ENCODE results near the gene COL5A2.

COL5A2 gene

GRCh38 chr2:189178054-189178453 is 1.5 kb downstream of the COL5A2 start:
- no peak overlapping the region for H3K9ac ChIP-seq (ENCODE audit: low read depth, low read length)
- H3K4me3 ChIP-seq (ENCODE audit: low read length): peak overlapping the region; percentile 81
- no peak overlapping the region for H3K27ac ChIP-seq (ENCODE audit: low read length)

GRCh38 chr2:189177251-189177840 is 2.2 kb downstream of the COL5A2 start:
- peak overlapping the region; percentile 44 for H3K4me3 ChIP-seq (ENCODE audit: low read length)
- no peak overlapping the region for H3K9ac ChIP-seq (ENCODE audit: low read depth, low read length)

More at GRCh38 chr2:189178054-189178453, 1.5 kb downstream of the COL5A2 start:
- Histone ChIP-seq H3K9me3 (ENCODE audit: insufficient read depth, low read depth, low read length) (no peaks in the 10 kb centered on the region), H3K36me3 (ENCODE audit: insufficient read depth, low read depth, low read length) (no peaks in the 10 kb centered on the region), H3K27me3 (ENCODE audit: insufficient read depth, low read length) (no peaks in the 10 kb centered on the region), H3K4me1 (ENCODE audit: insufficient read depth, low read length) (peaks cover 16% of the 10 kb centered on the region)

DNA sequence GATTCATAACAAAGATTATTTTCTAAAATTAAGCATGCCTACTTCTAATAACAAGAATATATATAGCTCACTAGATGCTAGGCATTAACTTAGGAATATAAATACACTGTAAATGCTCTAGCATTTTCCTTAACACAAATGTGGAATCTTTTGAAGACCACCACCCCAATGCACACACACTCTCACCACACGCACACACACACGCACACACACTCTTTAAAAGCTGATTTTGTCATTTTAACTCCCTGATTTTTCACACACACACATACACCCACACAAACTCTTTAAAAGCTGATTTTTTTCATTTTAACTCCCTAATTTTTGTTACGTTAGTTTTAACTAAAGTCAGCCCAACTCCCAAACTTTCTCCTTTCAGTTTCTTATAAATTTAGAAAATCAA is 3.0 kb downstream of the COL5A2 start:
- Histone ChIP-seq H3K4me1 (ENCODE audit: insufficient read depth, low read length) (peaks cover 16% of the 10 kb centered on the region), H3K36me3 (ENCODE audit: insufficient read depth, low read depth, low read length) (no peaks in the 10 kb centered on the region), H3K27me3 (ENCODE audit: insufficient read depth, low read length) (no peaks in the 10 kb centered on the region), H3K9ac (ENCODE audit: low read depth, low read length) (peak overlapping the region; percentile 8; the same call in 1 of the 2 replicates), H3K9me3 (ENCODE audit: insufficient read depth, low read depth, low read length) (no peaks in the 10 kb centered on the region), H3K27ac (ENCODE audit: low read length) (no peak overlapping the region), H3K4me3 (ENCODE audit: low read length) (no peak overlapping the region)

More at GRCh38 chr2:189177251-189177840, 2.2 kb downstream of the COL5A2 start:
- Histone ChIP-seq H3K4me1 (ENCODE audit: insufficient read depth, low read length) (peaks cover 16% of the 10 kb centered on the region), H3K27me3 (ENCODE audit: insufficient read depth, low read length) (no peaks in the 10 kb centered on the region), H3K36me3 (ENCODE audit: insufficient read depth, low read depth, low read length) (no peaks in the 10 kb centered on the region), H3K27ac (ENCODE audit: low read length) (no peak overlapping the region), H3K9me3 (ENCODE audit: insufficient read depth, low read depth, low read length) (no peaks in the 10 kb centered on the region)

DNA sequence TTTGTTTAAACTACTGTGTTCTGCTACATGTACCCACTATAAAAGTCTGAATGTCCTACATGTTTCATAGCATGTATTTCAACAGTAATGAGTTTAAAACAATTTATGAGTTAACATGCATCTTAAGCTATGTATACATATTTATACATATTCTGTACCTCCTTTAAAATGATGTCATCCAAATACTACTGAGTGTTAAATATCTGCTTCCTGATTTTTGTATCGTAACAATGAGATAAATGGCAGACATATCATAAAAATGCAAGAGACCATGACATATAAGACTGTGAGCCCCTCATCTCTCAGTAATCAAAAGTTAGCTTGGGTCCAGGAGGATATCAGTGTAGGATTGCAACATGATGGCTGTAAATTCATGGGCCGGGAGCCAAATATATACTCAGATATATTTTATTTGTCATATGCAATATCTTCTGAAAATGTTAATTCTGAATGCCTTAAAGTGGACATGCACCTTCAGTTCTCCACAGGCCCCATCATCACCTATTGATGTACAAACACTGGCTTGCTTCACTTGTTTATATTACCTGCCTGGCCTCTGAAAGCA is 3.6 kb downstream of the COL5A2 start:
- Histone ChIP-seq H3K9ac (ENCODE audit: low read depth, low read length) (no peak overlapping the region), H3K4me1 (ENCODE audit: insufficient read depth, low read length) (peaks cover 16% of the 10 kb centered on the region), H3K36me3 (ENCODE audit: insufficient read depth, low read depth, low read length) (no peaks in the 10 kb centered on the region), H3K4me3 (ENCODE audit: low read length) (no peak overlapping the region), H3K27ac (ENCODE audit: low read length) (no peak overlapping the region), H3K27me3 (ENCODE audit: insufficient read depth, low read length) (no peaks in the 10 kb centered on the region), H3K9me3 (ENCODE audit: insufficient read depth, low read depth, low read length) (no peaks in the 10 kb centered on the region)

- no peaks in the 10 kb centered on the region for H3K27me3 ChIP-seq (ENCODE audit: insufficient read depth, low read length)
- no peaks in the 10 kb centered on the region for H3K36me3 ChIP-seq (ENCODE audit: insufficient read depth, low read depth, low read length)
- peaks cover 4% of the 10 kb centered on the region; the same call in 1 of the 2 replicates for H3K4me1 ChIP-seq (ENCODE audit: insufficient read depth, low read length)
- H3K9ac ChIP-seq (ENCODE audit: low read depth, low read length): no peak overlapping the region
- no peak overlapping the region for H3K4me3 ChIP-seq (ENCODE audit: low read length)
- no peak overlapping the region for H3K27ac ChIP-seq (ENCODE audit: low read length)
- no peaks in the 10 kb centered on the region for H3K9me3 ChIP-seq (ENCODE audit: insufficient read depth, low read depth, low read length)
Observed at GRCh38 chr2:189171956-189172609, 7.5 kb downstream of the COL5A2 start.

GRCh38 chr2:189168856-189169499 is 10.6 kb downstream of the COL5A2 start:
- H3K9ac ChIP-seq (ENCODE audit: low read depth, low read length): no peak overlapping the region
- no peaks in the 10 kb centered on the region for H3K36me3 ChIP-seq (ENCODE audit: insufficient read depth, low read depth, low read length)
- peaks cover 9% of the 10 kb centered on the region for H3K4me1 ChIP-seq (ENCODE audit: insufficient read depth, low read length)
- no peak overlapping the region for H3K4me3 ChIP-seq (ENCODE audit: low read length)
- H3K9me3 ChIP-seq (ENCODE audit: insufficient read depth, low read depth, low read length): no peaks in the 10 kb centered on the region
- no peak overlapping the region for H3K27ac ChIP-seq (ENCODE audit: low read length)
- no peaks in the 10 kb centered on the region for H3K27me3 ChIP-seq (ENCODE audit: insufficient read depth, low read length)

DNA sequence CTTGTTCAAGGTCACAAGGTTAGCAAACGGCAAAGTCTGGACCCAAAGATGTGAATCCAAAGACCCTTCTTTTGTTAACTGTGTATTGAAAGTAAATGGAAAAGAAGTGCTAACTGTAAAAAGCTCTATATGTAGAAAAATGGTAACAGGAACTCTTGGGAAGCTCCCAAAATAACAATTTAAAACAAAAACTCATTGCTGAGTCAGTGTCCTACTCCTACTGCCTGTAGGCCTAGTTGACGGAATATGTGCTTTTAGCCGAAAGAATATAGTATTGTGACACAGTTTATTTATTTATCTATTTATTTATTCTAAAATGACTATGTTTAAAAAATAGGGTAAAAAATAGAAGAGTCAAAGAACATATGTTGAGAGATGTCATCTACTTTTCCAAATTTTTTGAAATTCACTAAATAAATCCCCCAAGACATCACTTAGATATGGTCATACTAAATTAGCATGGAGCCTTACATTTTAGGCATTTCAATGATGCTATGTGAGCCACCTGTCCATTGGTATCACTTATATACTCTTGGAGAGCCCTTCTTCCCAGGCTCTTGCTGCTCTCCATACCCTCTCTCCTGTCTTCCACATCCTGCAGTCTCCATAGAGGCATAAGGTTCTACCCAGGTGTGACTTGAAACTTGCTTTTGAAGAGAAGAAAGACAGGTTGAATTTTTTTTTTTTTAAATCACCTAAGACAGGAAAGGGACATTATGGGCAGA is 13.7 kb downstream of the COL5A2 start:
- no peaks in the 10 kb centered on the region for H3K36me3 ChIP-seq (ENCODE audit: insufficient read depth, low read depth, low read length)
- H3K9me3 ChIP-seq (ENCODE audit: insufficient read depth, low read depth, low read length): no peaks in the 10 kb centered on the region
- H3K4me3 ChIP-seq (ENCODE audit: low read length): no peak overlapping the region
- no peak overlapping the region for H3K9ac ChIP-seq (ENCODE audit: low read depth, low read length)
- no peaks in the 10 kb centered on the region for H3K27me3 ChIP-seq (ENCODE audit: insufficient read depth, low read length)
- no peak overlapping the region for H3K27ac ChIP-seq (ENCODE audit: low read length)
- H3K4me1 ChIP-seq (ENCODE audit: insufficient read depth, low read length): peaks cover 31% of the 10 kb centered on the region

- no peaks in the 10 kb centered on the region for H3K27me3 ChIP-seq (ENCODE audit: insufficient read depth, low read length)
- H3K27ac ChIP-seq (ENCODE audit: low read length): no peak overlapping the region
- H3K9me3 ChIP-seq (ENCODE audit: insufficient read depth, low read depth, low read length): no peaks in the 10 kb centered on the region
- H3K36me3 ChIP-seq (ENCODE audit: insufficient read depth, low read depth, low read length): no peaks in the 10 kb centered on the region
- H3K4me3 ChIP-seq (ENCODE audit: low read length): no peak overlapping the region
- H3K9ac ChIP-seq (ENCODE audit: low read depth, low read length): no peak overlapping the region
- H3K4me1 ChIP-seq (ENCODE audit: insufficient read depth, low read length): peaks cover 31% of the 10 kb centered on the region
Observed at GRCh38 chr2:189164746-189165145, 14.8 kb downstream of the COL5A2 start.

DNA sequence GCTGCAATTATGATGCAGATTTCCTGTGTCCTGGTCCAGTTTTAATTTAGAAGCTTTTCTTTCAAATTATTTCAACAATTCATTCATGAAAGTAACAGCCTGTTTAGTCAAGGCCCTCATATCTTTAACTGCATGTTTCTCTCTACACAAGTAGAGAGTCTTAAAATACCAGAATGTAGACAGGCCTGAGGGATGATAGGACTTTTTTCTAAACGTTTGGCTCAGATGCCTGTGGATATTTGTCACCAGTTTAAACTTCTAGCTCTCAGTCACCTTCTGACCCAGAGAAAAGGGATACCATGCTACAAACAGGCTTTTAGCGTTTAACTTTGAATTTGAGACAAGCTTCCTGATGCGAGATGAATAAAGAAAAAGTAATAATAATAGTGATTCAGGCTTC is 15.7 kb downstream of the COL5A2 start:
- Histone ChIP-seq H3K9ac (ENCODE audit: low read depth, low read length) (no peak overlapping the region), H3K4me1 (ENCODE audit: insufficient read depth, low read length) (peaks cover 29% of the 10 kb centered on the region), H3K27ac (ENCODE audit: low read length) (no peak overlapping the region), H3K4me3 (ENCODE audit: low read length) (no peak overlapping the region), H3K9me3 (ENCODE audit: insufficient read depth, low read depth, low read length) (no peaks in the 10 kb centered on the region), H3K36me3 (ENCODE audit: insufficient read depth, low read depth, low read length) (no peaks in the 10 kb centered on the region), H3K27me3 (ENCODE audit: insufficient read depth, low read length) (no peaks in the 10 kb centered on the region)

DNA sequence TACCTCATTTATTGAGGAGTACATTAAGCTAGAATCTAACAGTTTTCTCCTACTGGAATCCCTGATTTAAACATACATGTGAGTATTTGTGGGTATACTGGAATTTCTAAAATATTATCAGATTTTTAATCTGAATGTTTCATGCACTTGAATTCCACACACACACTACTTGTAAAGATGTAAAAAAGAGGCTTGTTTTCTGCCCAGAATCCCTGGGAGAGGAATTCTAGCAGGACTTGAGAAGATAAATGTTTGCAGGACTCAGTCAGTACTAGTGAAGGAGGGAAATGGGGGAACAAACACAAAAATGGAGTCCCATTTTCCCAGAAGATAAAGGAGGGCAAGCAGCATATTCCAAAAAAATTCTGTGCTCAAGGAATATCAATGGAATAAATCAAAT is 17.0 kb downstream of the COL5A2 start:
- Histone ChIP-seq H3K4me1 (ENCODE audit: insufficient read depth, low read length) (peaks cover 27% of the 10 kb centered on the region), H3K27ac (ENCODE audit: low read length) (no peak overlapping the region), H3K9me3 (ENCODE audit: insufficient read depth, low read depth, low read length) (no peaks in the 10 kb centered on the region), H3K27me3 (ENCODE audit: insufficient read depth, low read length) (no peaks in the 10 kb centered on the region), H3K9ac (ENCODE audit: low read depth, low read length) (no peak overlapping the region), H3K4me3 (ENCODE audit: low read length) (no peak overlapping the region), H3K36me3 (ENCODE audit: insufficient read depth, low read depth, low read length) (no peaks in the 10 kb centered on the region)

- Histone ChIP-seq H3K4me3 (ENCODE audit: low read length) (no peak overlapping the region), H3K27me3 (ENCODE audit: insufficient read depth, low read length) (no peaks in the 10 kb centered on the region), H3K27ac (ENCODE audit: low read length) (no peak overlapping the region), H3K36me3 (ENCODE audit: insufficient read depth, low read depth, low read length) (no peaks in the 10 kb centered on the region), H3K4me1 (ENCODE audit: insufficient read depth, low read length) (peaks cover 27% of the 10 kb centered on the region), H3K9ac (ENCODE audit: low read depth, low read length) (no peak overlapping the region), H3K9me3 (ENCODE audit: insufficient read depth, low read depth, low read length) (no peaks in the 10 kb centered on the region)
Observed at GRCh38 chr2:189161894-189162293, 17.7 kb downstream of the COL5A2 start.
